Thyroid gland (tissue), 4 donors: ENCODE results near the gene MIB1.

Source experiments
- CTCF ChIP-seq, 6 experiments: fragments of 200-600 bp in 3 of 6; fragments of 450-650 bp in 3 of 6; sonication (generic) in 3 of 6; IDR thresholded peaks; one replicate each; pipeline ENCODE4 v1.5.1; 2016 to 2019; ENCODE audit warnings: antibody characterized with exemption in 6 of 6, mild to moderate bottlenecking in 2 of 6, inconsistent platforms in 1 of 6, moderate library complexity in 1 of 6
- POLR2A ChIP-seq, 2 donors: fragments of 450-650 bp; IDR thresholded peaks; one replicate each; pipeline ENCODE4 v1.6.1; 2017; ENCODE audit warnings: antibody characterized with exemption in 2 of 2, mild to moderate bottlenecking in 2 of 2, moderate library complexity in 1 of 2

GRCh38 chr18:21823848-21824247 lies 83.3 kb downstream of the MIB1 start:
- TF ChIP-seq CTCF (IDR thresholded peaks at IDR 0.05), result no peak
- TF ChIP-seq POLR2A (IDR thresholded peaks at IDR 0.05), result no peak
